WTC11 (cell line): ENCODE results near the gene GNRH2. TPM values are rescaled to one million over a fixed set of nuclear protein-coding genes. Genes with fewer than 3 reads are reported as not detected.

Source experiments
- ATAC-seq: fragments of 200-7000 bp; cut with Tn5 transposase; 2 replicates; pipeline ENCODE4 v1.10.0; 2021; ENCODE audit warnings: mild to moderate bottlenecking, moderate library complexity
- CTCF ChIA-PET: fragments of 300-600 bp; sonication (Branson Sonifier 250); formaldehyde crosslinking; loops from one replicate; lab custom pipeline; 2021; ENCODE audit warnings: antibody characterized with exemption; lab: Charles Lee
- POLR2A ChIA-PET: fragments of 350-600 bp; sonication (Branson Sonifier 250); formaldehyde crosslinking; loops from one replicate; lab custom pipeline; 2021; ENCODE audit warnings: antibody characterized with exemption; lab: Charles Lee
- DNase-seq: peaks from one replicate; pipeline ENCODE4 v3.0.0; 2021; ENCODE audit warnings: low spot score
- H3K27ac Mint-ChIP-seq: 2 replicates; pipeline ENCODE4 v1.8.0; 2021; ENCODE audit warnings: mixed read lengths
- H3K27me3 Mint-ChIP-seq: 2 replicates; pipeline ENCODE4 v1.8.0; 2021; ENCODE audit warnings: low read depth, mild to moderate bottlenecking, moderate library complexity, mixed read lengths
- H3K36me3 Mint-ChIP-seq: 2 replicates; pipeline ENCODE4 v1.8.0; 2021; ENCODE audit warnings: mixed read lengths
- H3K4me1 Mint-ChIP-seq: 2 replicates; pipeline ENCODE4 v1.8.0; 2022; ENCODE audit warnings: mixed read lengths
- H3K4me3 Mint-ChIP-seq: 2 replicates; pipeline ENCODE4 v1.8.0; 2021; ENCODE audit warnings: mild to moderate bottlenecking, moderate library complexity, mixed read lengths
- H3K9me3 Mint-ChIP-seq: 2 replicates; pipeline ENCODE4 v1.8.0; 2021; ENCODE audit warnings: mixed read lengths
- AFF4 ChIP-seq: sonication (generic); formaldehyde crosslinking; IDR thresholded peaks from 2 replicates; pipeline ENCODE4 v1.8.1; 2023; ENCODE audit warnings: mild to moderate bottlenecking, missing genetic modification reagents, borderline replicate concordance
- ARID4B ChIP-seq: sonication (generic); formaldehyde crosslinking; IDR thresholded peaks from 2 replicates; pipeline ENCODE4 v1.8.0; 2023; ENCODE audit warnings: missing genetic modification reagents, mild to moderate bottlenecking, borderline replicate concordance
- ATF1 ChIP-seq: sonication (generic); formaldehyde crosslinking; IDR thresholded peaks from 2 replicates; pipeline ENCODE4 v1.8.1; 2023; ENCODE audit warnings: mild to moderate bottlenecking, moderate library complexity, missing genetic modification reagents
- ATF6 ChIP-seq: sonication (generic); formaldehyde crosslinking; IDR thresholded peaks from 2 replicates; pipeline ENCODE4 v1.8.1; 2023; ENCODE audit warnings: mild to moderate bottlenecking, missing genetic modification reagents
- ELF4 ChIP-seq: sonication (generic); formaldehyde crosslinking; IDR thresholded peaks from 2 replicates; pipeline ENCODE4 v1.8.1; 2022; ENCODE audit warnings: low read depth, mild to moderate bottlenecking, moderate library complexity, missing genetic modification reagents
- ERG ChIP-seq: fragments of 250-450 bp; sonication (Bioruptor Pico); IDR thresholded peaks from 2 replicates; pipeline ENCODE4 v1.8.0; 2021; ENCODE audit warnings: mild to moderate bottlenecking
- FOXJ3 ChIP-seq: sonication (generic); formaldehyde crosslinking; IDR thresholded peaks from 2 replicates; pipeline ENCODE4 v1.9.0; 2021; ENCODE audit warnings: missing genetic modification reagents, mild to moderate bottlenecking, borderline replicate concordance
- HMGXB4 ChIP-seq: sonication (generic); formaldehyde crosslinking; IDR thresholded peaks from 2 replicates; pipeline ENCODE4 v1.8.1; 2023; ENCODE audit warnings: mild to moderate bottlenecking, moderate library complexity, missing genetic modification reagents
- JUN ChIP-seq: sonication (generic); formaldehyde crosslinking; IDR thresholded peaks from 2 replicates; pipeline ENCODE4 v1.8.0; 2023; ENCODE audit warnings: mild to moderate bottlenecking, missing genetic modification reagents
- SMAD4 ChIP-seq: sonication (generic); formaldehyde crosslinking; IDR thresholded peaks from 2 replicates; pipeline ENCODE4 v1.8.0; 2022; ENCODE audit warnings: mild to moderate bottlenecking, missing genetic modification reagents
- ZNF396 ChIP-seq: fragments of 250-450 bp; sonication (Bioruptor Pico); IDR thresholded peaks from 2 replicates; pipeline ENCODE4 v1.8.0; 2021; ENCODE audit warnings: mild to moderate bottlenecking, moderate library complexity, borderline replicate concordance
- ZSCAN18 ChIP-seq: fragments of 250-450 bp; sonication (Bioruptor Pico); IDR thresholded peaks from 2 replicates; pipeline ENCODE4 v2.1.2; 2022; ENCODE audit warnings: mild to moderate bottlenecking, moderate library complexity
- total RNA-seq: library from RNA; stranded (reverse); gene quantifications from 3 replicates; pipeline ENCODE4 v1.2.3, GENCODE V29; 2021
- TF ChIP-seq, protein P1 (sequence below): fragments of 250-450 bp; sonication (Bioruptor Pico); IDR thresholded peaks from 2 replicates; pipeline ENCODE4 v1.9.0; 2021; ENCODE audit warnings: moderate library complexity, mild to moderate bottlenecking, inconsistent platforms, borderline replicate concordance
- TF ChIP-seq, protein P2 (sequence below): sonication (generic); formaldehyde crosslinking; IDR thresholded peaks from 2 replicates; pipeline ENCODE4 v1.8.1; 2023; ENCODE audit warnings: mild to moderate bottlenecking, missing genetic modification reagents, moderate library complexity
- TF ChIP-seq, protein P3 (sequence below): sonication (generic); formaldehyde crosslinking; IDR thresholded peaks from 2 replicates; pipeline ENCODE4 v1.8.0; 2023; ENCODE audit warnings: mild to moderate bottlenecking, missing genetic modification reagents

The GNRH2 gene
- total RNA-seq, 1 experiment from 2014 or later: 1.1 TPM

DNA sequence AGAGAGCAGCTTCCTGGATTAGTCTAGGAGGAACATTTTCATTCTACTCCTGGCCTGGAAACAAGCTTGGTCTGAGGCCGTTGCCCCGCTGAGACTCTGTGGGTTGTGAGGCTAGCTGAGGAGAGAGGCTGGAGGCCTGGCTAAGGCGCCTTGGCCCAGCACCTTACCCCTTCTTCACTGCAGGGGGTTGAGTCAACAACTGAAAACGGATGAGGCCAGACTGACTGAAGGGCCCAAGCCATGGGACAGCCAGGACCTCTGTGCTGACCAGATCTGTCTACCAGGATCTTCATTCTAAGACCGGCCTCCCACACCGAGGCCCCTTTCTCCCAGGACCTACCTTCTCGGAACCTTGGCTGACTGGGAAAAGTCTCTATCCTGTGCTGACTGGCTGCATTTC lies 44.6 kb downstream of the GNRH2 start:
- ATAC-seq (no peak), DNase-seq (no peak)
- H3K27ac Mint-ChIP-seq: no peak overlapping the region
- H3K27me3 Mint-ChIP-seq: peaks cover 36% of the 10 kb centered on the region
- H3K4me3 Mint-ChIP-seq: no peak overlapping the region
- ChIA-PET POLR2A (no interaction called here), CTCF (no interaction called here)
- H3K4me1 Mint-ChIP-seq: peaks cover 9% of the 10 kb centered on the region
- TF ChIP-seq ARID4B (CRISPR knock-in tag): no peak
- no peak for TF ChIP-seq ERG (CRISPR knock-in tag)
- TF ChIP-seq ZSCAN18 (CRISPR knock-in tag): no peak
- TF ChIP-seq HMGXB4 (CRISPR knock-in tag): no peak
- TF ChIP-seq ZNF396 (CRISPR knock-in tag): no peak
- TF ChIP-seq FOXJ3 (CRISPR knock-in tag): no peak
- TF ChIP-seq, protein P1, sequence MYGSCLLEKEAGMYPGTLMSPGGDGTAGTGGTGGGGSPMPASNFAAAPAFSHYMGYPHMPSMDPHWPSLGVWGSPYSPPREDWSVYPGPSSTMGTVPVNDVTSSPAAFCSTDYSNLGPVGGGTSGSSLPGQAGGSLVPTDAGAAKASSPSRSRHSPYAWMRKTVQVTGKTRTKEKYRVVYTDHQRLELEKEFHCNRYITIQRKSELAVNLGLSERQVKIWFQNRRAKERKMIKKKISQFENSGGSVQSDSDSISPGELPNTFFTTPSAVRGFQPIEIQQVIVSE: no peak
- H3K36me3 Mint-ChIP-seq: no peaks in the 10 kb centered on the region
- H3K9me3 Mint-ChIP-seq: peaks cover 3% of the 10 kb centered on the region

GRCh38 chr20:3090565-3090964 lies 47.1 kb downstream of the GNRH2 start:
- ChIA-PET POLR2A (no interaction called here), CTCF (no interaction called here)
- Mint-ChIP-seq H3K36me3 (no peaks in the 10 kb centered on the region), H3K4me3 (no peak overlapping the region), H3K4me1 (peaks cover 2% of the 10 kb centered on the region), H3K9me3 (peaks cover 3% of the 10 kb centered on the region), H3K27ac (no peak overlapping the region), H3K27me3 (peaks cover 32% of the 10 kb centered on the region)
- DNase-seq: no peak
- ATAC-seq: no peak
- TF ChIP-seq, protein P2, sequence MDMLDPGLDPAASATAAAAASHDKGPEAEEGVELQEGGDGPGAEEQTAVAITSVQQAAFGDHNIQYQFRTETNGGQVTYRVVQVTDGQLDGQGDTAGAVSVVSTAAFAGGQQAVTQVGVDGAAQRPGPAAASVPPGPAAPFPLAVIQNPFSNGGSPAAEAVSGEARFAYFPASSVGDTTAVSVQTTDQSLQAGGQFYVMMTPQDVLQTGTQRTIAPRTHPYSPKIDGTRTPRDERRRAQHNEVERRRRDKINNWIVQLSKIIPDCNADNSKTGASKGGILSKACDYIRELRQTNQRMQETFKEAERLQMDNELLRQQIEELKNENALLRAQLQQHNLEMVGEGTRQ: no peak
- TF ChIP-seq AFF4 (CRISPR knock-in tag) (no peak), ATF6 (CRISPR knock-in tag) (no peak), JUN (CRISPR knock-in tag) (no peak), ATF1 (no peak), SMAD4 (CRISPR knock-in tag) (no peak), ELF4 (no peak)
- TF ChIP-seq, protein P3, sequence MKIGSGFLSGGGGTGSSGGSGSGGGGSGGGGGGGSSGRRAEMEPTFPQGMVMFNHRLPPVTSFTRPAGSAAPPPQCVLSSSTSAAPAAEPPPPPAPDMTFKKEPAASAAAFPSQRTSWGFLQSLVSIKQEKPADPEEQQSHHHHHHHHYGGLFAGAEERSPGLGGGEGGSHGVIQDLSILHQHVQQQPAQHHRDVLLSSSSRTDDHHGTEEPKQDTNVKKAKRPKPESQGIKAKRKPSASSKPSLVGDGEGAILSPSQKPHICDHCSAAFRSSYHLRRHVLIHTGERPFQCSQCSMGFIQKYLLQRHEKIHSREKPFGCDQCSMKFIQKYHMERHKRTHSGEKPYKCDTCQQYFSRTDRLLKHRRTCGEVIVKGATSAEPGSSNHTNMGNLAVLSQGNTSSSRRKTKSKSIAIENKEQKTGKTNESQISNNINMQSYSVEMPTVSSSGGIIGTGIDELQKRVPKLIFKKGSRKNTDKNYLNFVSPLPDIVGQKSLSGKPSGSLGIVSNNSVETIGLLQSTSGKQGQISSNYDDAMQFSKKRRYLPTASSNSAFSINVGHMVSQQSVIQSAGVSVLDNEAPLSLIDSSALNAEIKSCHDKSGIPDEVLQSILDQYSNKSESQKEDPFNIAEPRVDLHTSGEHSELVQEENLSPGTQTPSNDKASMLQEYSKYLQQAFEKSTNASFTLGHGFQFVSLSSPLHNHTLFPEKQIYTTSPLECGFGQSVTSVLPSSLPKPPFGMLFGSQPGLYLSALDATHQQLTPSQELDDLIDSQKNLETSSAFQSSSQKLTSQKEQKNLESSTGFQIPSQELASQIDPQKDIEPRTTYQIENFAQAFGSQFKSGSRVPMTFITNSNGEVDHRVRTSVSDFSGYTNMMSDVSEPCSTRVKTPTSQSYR: no peak
